Measurements from ENCODE around the gene COLEC12.

- TF ChIP-seq, protein P1, sequence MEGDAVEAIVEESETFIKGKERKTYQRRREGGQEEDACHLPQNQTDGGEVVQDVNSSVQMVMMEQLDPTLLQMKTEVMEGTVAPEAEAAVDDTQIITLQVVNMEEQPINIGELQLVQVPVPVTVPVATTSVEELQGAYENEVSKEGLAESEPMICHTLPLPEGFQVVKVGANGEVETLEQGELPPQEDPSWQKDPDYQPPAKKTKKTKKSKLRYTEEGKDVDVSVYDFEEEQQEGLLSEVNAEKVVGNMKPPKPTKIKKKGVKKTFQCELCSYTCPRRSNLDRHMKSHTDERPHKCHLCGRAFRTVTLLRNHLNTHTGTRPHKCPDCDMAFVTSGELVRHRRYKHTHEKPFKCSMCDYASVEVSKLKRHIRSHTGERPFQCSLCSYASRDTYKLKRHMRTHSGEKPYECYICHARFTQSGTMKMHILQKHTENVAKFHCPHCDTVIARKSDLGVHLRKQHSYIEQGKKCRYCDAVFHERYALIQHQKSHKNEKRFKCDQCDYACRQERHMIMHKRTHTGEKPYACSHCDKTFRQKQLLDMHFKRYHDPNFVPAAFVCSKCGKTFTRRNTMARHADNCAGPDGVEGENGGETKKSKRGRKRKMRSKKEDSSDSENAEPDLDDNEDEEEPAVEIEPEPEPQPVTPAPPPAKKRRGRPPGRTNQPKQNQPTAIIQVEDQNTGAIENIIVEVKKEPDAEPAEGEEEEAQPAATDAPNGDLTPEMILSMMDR (IDR thresholded peaks at IDR 0.05; ENCODE audit: extremely low read depth in 1 of 2, insufficient read depth in 1 of 2, low read depth in 1 of 2, low read length in 2 of 2), result no peak
- no peak for TF ChIP-seq POLR2AphosphoS5 (IDR thresholded peaks at IDR 0.05; ENCODE audit: insufficient read depth, low read depth, low read length)
These were observed 129.5 kb downstream of the COLEC12 start for GRCh38 chr18:370751-371608.
